ENCODE measurements around the gene S100A9.
"Not testable (repeated sequence)": the region's sequence is repeated elsewhere in the genome, so short reads cannot be mapped to it uniquely, and the experiment has no call there.

Gene S100A9

GRCh38 chr1:153357853-153358690 lies at the start of gene S100A9:
S100A9 (plus strand) TSS chr1:153357854; CDS start chr1:153358284, 430 bp downstream.
- no peak for DNase-seq

GRCh38 chr1:153308540-153308939 lies 49.1 kb upstream of the S100A9 start:
- no peak for DNase-seq

GRCh38 chr1:153309441-153309840 lies 48.2 kb upstream of the S100A9 start:
- DNase-seq, result no peak

GRCh38 chr1:153310526-153310925 lies 47.1 kb upstream of the S100A9 start:
- DNase-seq, result no peak

- peak; percentile 59 for DNase-seq
Measured at GRCh38 chr1:153312570-153313186, 45.0 kb upstream of the S100A9 start, which contains the start of gene PGLYRP3. PGLYRP3 (minus strand) TSS chr1:153312952; CDS start chr1:153310665, 2,287 bp downstream.

- no peak for DNase-seq
Measured at GRCh38 chr1:153313288-153313687, 44.4 kb upstream of the S100A9 start.

GRCh38 chr1:153314388-153314787 lies 43.3 kb upstream of the S100A9 start:
- DNase-seq, result not testable (repeated sequence)

GRCh38 chr1:153316013-153316412 lies 41.6 kb upstream of the S100A9 start:
- not testable (repeated sequence) for DNase-seq

GRCh38 chr1:153318145-153318544 lies 39.5 kb upstream of the S100A9 start:
- not testable (repeated sequence) for DNase-seq

GRCh38 chr1:153322568-153322967 lies 35.1 kb upstream of the S100A9 start:
- no peak for DNase-seq

- DNase-seq, result no peak
Measured at GRCh38 chr1:153324912-153325311, 32.7 kb upstream of the S100A9 start.

- DNase-seq, result no peak
Measured at GRCh38 chr1:153333902-153334301, 23.8 kb upstream of the S100A9 start.

- DNase-seq, result no peak
Measured at GRCh38 chr1:153336650-153337049, 21.0 kb upstream of the S100A9 start.

GRCh38 chr1:153337980-153338853 lies 19.4 kb upstream of the S100A9 start:
- no peak for DNase-seq

- DNase-seq, result no peak
Measured at GRCh38 chr1:153339802-153340201, 17.9 kb upstream of the S100A9 start.

GRCh38 chr1:153340356-153340755 lies 17.3 kb upstream of the S100A9 start:
- DNase-seq, result no peak

- DNase-seq, result no peak
Measured at GRCh38 chr1:153341431-153341934, 16.2 kb upstream of the S100A9 start.

- DNase-seq, result no peak
Measured at GRCh38 chr1:153342178-153342577, 15.5 kb upstream of the S100A9 start.

- no peak for DNase-seq
Measured at GRCh38 chr1:153343040-153343681, 14.5 kb upstream of the S100A9 start.

GRCh38 chr1:153343811-153344717 lies 13.6 kb upstream of the S100A9 start:
- no peak for DNase-seq

- DNase-seq, result peak; percentile 65
Measured at GRCh38 chr1:153344718-153345025, 13.0 kb upstream of the S100A9 start.
